HG03432 (cell line): ENCODE results near the gene PALB2.
"Not testable (repeated sequence)": the region's sequence is repeated elsewhere in the genome, so short reads cannot be mapped to it uniquely, and the experiment has no call there.

Source experiments
- ATAC-seq: cut with Tn5 transposase; IDR thresholded peaks from one replicate; pipeline ENCODE4 v1.9.1; 2021; ENCODE audit warnings: mild to moderate bottlenecking, moderate library complexity; ENCODE audit not compliant: unreplicated experiment

Gene PALB2

DNA sequence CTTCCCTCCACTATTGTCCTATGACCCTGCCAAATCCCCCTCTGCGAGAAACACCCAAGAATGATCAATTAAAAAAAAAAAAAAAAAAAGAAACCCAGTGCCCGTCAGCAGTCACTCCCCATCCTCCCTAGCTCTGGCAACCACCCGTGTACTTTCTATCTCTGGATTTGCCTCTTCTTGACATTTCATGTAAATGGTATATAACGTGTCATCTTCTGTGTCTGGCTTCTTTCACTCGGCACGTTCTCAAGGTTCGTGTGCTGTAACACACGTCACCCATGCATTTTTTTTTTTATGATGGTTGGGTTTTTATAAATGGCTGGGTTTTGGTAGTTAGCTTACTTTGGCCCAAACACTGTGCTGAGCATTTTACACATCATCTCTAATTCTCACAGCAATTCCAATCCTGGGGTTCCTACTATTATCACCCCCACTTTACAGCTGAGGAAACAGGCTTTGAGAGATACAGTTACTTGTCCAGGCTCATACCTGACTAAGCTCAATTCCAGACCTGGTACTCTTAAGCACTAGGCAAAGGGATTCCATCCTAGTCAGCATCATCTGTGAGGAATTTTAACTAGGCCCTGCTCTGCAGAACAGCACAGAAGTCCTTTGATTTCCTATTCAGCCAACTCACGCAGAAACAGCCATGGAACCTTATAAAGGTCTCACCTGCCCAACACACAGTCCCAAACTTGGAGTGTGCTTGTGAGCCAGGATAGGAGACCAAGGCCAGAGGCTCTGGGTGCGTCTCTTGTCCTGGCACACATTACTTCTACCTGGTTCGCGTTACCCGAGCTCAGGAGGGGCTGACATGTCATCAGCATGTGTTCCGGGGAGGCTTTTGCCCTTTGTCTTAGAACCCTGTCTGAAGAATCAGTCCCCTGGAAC is 56.7 kb downstream of the PALB2 start:
- no peak for ATAC-seq

DNA sequence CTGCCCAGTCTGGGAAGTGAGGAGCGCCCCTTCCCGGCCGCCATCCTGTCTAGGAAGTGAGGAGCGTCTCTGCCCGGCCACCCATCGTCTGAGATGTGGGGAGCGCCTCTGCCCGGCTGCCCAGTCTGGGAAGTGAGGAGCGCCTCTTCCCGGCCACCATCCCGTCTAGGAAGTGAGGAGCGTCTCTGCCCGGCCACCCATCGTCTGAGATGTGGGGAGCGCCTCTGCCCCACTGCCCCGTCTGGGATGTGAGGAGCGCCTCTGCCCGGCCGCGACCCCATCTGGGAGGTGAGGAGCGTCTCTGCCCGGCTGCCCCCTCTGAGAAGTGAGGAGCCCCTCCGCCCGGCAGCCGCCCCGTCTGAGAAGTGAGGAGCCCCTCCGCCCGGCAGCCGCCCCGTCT is 57.8 kb downstream of the PALB2 start:
- not testable (repeated sequence) for ATAC-seq

DNA sequence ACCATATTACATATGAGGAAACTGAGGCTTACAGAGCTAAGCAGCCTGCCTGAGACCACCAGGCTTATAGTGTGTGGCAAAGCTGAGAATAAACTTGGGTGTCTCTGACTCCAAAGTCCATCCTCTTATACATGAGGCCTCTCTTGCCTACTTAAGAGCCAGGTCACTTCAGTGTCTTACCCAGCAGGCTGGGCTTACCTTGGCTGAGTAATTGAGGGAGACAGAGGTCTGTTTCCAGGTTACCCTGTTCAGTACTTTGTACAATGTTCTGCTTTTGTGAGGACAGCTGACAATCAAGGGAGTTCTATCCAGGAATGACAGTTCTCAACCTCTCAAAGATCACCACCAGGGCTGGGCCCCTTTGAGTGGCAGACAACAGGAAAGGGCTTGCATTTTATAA is 59.3 kb downstream of the PALB2 start:
- ATAC-seq = no peak

GRCh38 chr16:23580391-23580790 is 60.7 kb downstream of the PALB2 start:
- no peak for ATAC-seq

DNA sequence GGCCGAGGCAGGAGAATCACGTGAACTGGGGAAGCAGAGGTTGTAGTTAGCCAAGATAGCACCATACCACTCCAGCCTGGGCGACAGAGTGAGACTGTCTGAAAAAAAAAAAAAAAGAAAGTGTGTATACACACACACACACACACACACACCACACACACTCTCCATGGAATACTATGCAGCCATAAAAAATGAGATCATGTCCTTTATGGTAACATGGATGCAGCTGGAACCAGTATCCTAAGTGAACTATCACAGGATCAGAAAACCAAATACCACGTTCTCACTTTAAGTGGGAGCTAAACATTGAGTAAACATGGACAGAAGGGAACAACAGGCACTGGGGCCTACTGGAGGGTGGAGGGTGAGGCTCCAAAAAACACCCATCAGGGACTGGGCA is 61.7 kb downstream of the PALB2 start:
- ATAC-seq = no peak

- ATAC-seq = no peak
Observed at GRCh38 chr16:23578101-23578830, 62.8 kb downstream of the PALB2 start.

GRCh38 chr16:23577493-23577892 is 63.6 kb downstream of the PALB2 start:
- no peak for ATAC-seq

DNA sequence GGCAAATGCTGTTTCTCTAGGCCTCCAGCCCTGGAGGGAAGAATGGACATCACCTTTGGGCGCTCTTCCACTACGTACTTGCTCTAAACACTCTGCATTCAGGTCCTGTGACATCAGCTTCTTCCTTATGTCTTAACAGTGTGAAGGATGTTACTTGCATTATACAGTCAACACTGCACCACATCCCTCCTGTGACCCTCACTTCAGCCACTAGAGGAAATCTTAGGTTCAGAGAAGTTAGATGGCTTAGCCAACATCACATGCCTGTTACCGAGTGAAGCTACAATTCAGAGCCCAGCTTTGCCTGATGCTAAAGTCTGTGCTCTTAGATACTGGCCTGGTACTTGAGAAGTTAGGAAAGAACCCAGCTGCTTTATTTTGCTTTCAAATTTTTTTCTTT is 65.3 kb downstream of the PALB2 start:
- no peak for ATAC-seq

DNA sequence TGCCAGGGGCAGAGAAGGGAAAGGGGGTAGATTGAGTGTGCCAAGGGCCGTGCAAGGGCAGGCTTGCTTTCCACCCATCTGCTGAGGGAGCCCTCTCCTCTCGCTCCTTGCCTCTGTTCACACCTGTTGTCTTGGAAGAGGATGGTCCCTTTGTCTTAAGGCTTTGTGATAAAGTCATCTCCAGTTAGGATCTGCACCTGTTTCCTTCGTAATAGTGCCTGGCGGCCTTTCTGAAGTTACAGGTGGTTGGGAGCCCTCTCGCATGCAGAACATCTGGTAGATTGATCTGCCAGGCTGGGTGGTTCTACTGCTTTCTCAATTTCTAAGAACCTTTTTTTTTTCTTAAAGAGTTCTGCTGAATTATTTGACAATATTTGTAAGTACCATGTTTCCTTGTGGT is 67.3 kb downstream of the PALB2 start:
- ATAC-seq = no peak

DNA sequence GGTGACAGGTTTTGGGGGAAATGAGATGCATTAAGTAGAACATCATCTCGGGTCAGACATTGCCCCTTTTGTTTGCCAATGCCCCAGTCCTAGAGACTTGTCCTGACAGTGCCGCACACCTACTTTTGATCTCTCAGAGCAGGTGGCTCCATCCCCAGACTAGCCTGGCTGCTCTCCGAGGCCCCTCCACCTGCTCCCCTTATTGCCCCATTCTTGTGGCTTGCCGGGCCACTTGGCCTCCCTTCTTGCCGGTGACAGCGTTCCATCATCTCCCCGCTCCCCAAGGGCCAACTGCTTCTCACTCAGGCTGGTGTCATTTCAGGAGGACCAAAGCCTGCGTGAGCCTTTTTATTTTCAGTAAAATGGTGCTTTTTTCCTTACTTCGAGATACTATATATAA is 68.7 kb downstream of the PALB2 start:
- ATAC-seq = no peak

DNA sequence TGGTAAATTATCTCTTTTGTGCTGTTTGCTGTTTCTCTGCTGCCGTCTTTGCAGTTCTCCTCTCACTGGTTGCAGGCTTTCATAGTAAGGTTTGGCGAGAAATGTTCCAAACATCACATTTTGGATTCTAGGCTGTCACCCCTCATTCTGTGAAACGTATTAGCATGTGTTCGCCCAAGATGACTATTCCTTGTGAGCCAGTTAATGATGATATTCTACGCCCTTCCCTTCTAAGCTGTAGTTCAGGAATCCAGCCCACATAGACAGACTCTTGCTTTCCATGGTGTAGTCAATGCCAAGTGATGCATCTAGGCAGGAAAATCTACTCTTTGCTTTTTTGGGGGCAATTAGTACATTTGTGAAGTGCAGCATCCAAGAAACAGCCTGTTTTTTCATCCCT is 69.2 kb downstream of the PALB2 start:
- no peak for ATAC-seq

- ATAC-seq = no peak
Observed at GRCh38 chr16:23570992-23571632, 70.0 kb downstream of the PALB2 start.

DNA sequence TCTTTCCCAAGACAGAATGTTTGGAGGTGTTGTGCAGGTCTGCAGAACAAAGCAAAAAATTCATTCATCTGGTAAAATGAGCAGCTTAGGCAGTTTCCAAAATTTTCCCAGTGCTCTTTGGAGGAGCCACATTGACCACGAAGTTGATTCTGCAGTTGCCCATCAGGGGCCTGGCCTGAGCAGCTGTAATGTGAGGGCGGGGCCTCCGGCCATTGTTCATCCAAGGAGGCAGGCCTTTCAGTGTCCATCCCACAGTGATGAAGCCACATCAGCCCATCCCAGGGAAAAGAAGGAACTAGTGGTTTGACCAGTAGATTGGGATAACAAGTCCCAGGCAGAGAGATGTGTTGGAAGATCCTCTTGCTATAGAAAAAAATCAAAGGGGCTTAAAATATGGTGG is 73.5 kb downstream of the PALB2 start:
- no peak for ATAC-seq

DNA sequence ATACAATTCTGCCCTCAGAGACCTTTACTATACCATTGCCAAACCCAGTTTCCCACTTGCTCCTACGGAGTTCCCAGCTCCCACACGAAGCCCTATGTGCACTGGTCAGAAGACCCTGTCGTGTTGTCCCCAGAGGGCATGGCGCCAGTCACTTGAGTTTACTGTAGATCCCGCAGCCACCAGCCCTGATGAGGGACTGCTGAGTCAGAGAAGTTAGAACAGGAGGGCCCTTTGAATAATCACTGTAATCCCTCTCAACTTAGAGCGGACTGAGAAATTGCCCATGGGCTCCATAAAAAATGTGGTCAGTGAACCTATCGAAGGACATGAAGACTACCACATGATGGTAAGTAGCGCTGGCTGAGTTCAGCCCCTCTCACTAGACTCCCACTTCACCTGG is 74.4 kb downstream of the PALB2 start:
- ATAC-seq = no peak

DNA sequence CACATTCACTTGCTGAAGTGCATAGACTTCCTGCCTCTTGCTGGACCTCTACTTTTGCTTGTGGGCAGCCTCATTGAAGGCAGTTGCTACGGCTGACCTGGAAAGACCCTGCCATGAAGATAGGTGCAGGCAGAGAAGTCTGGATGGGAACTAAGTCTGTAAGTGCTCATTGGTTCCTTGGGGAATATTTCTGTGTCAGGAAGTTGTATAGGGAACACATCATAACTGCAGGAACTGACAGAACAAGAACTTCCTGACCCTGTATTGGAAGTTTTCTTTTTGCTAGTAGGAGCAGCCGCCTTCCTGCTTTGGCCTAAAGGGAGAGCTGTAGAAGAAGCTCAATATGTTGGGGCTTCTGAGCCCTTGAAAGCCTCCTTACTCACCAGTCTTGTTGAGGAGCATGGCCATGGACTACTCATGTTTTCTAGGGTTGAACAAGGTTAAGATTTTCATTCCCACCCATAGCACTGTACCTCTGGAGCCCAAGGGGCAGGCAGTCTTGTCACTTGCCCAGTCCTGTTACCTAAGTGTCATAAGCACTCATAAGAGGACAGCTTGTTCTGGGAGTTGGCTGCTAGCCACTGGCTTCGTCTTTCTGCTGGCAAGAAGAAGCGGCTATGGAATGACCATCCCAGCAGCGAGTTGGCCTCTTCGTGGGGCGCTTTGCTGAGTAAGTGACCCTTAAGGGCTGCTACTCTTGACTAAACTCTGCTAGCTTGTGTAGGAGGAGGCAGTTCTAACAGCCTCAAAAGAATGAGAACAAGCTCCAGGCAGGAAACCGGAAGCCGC is 76.3 kb downstream of the PALB2 start:
- no peak for ATAC-seq

- ATAC-seq = no peak
Observed at GRCh38 chr16:23563186-23563585, 77.9 kb downstream of the PALB2 start.

DNA sequence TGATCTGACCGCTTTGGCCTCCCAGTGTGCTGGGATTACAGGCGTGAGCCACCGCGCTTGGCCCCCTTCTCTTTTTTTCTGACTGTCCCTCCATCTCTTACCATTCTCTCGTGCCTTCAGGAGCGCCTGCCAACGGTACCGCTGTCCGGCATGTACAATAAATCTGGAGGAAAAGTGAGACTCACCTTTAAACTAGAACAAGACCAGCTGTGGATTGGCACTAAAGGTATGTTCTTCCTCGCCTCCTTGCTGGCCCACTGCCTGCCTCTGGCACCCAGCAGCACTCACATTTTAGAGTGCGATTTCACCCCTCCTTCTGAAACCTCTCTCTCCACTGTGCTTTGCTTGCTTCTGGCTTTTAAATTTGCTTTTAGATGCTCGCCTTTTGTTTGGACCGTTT is 78.6 kb downstream of the PALB2 start:
- ATAC-seq = no peak

- no peak for ATAC-seq
Observed at GRCh38 chr16:23561586-23561985, 79.5 kb downstream of the PALB2 start.

DNA sequence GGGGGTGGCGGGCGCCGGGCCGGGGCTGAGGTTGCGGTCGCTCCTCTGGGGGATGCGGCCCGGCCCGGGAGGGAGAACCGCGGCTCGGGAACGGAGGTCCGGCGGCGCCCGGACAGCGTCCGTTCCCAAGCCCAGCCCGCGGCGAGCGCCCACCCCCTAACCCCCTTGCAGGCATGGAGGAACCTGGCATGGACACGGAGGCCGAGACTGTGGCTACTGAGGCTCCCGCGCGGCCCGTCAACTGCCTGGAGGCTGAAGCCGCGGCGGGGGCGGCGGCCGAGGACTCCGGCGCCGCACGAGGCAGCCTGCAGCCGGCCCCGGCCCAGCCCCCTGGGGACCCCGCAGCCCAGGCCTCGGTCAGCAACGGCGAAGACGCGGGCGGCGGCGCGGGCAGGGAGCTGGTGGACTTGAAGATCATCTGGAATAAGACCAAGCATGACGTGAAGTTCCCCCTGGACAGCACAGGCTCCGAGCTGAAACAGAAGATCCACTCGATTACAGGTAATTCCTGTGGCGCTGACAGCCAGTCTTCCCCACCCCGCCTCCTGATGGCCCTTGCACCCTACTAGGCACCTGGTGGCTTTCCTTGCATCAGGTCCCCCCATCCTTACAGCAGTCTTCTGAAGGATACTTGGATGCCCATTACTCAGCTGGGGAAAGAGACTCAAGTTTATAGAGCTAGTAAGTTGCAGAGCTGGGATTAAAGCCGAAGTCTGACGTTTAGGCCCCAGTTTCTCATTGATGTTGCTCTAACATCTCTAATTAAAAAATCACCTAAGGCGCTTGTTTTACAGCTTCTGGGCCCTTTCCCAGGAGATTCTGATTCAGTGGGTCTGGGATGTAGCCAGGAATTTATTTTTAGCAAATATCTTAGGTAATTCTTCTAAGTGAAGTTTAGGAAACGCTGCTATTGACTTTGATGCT is 83.1 kb downstream of the PALB2 start:
- peak; percentile 11 for ATAC-seq
